ENCODE results near the gene ARPC2. TPM values are rescaled to one million over a fixed set of nuclear protein-coding genes. Genes with fewer than 3 reads are reported as not detected.

The ARPC2 gene
- total RNA-seq, 1 experiment from 2014 or later: 284 TPM

- peaks cover 52% of the 10 kb centered on the region for H3K4me1 Mint-ChIP-seq (ENCODE audit: insufficient read depth, unreplicated experiment)
- DNase-seq (ENCODE audit: unreplicated experiment): no peak
- POLR2A ChIA-PET: interaction anchor here (2.2 kb wide), 1 partner anchor 46 kb away, joined by 6 read pairs; the partner anchor contains the start of genes AAMP and PNKD
- peaks cover 82% of the 10 kb centered on the region for H3K36me3 Mint-ChIP-seq (ENCODE audit: insufficient read depth, unreplicated experiment)
- intact Hi-C loops (cut with micrococcal nuclease): no loop called here
- BruUV-seq (replicated peaks): no TSS peak
- H3K27ac Mint-ChIP-seq (ENCODE audit: low read depth, unreplicated experiment): no peak overlapping the region
- H3K27me3 Mint-ChIP-seq (ENCODE audit: insufficient read depth, unreplicated experiment): no peaks in the 10 kb centered on the region
- TF ChIP-seq CTCF (IDR thresholded peaks at IDR 0.05; ENCODE audit: unreplicated experiment): no peak
- H3K9me3 Mint-ChIP-seq (ENCODE audit: unreplicated experiment): no peaks in the 10 kb centered on the region
- H3K4me3 Mint-ChIP-seq (ENCODE audit: unreplicated experiment): no peak overlapping the region
- CTCF ChIA-PET: no interaction called here
Measured at GRCh38 chr2:218224186-218224585, 7.2 kb downstream of the ARPC2 start.

- peaks cover 82% of the 10 kb centered on the region for H3K36me3 Mint-ChIP-seq (ENCODE audit: insufficient read depth, unreplicated experiment)
Measured at GRCh38 chr2:218226903-218227302, 9.9 kb downstream of the ARPC2 start.

GRCh38 chr2:218228366-218229090 lies 11.5 kb downstream of the ARPC2 start:
- no peaks in the 10 kb centered on the region for H3K9me3 Mint-ChIP-seq (ENCODE audit: unreplicated experiment)
- CTCF ChIA-PET: interaction anchor here (0.9 to 2.5 kb wide), 7 partner anchors 8 to 443 kb away, joined by 3 to 15 read pairs (median 4); no protein-coding TSS in a partner anchor
- H3K36me3 Mint-ChIP-seq (ENCODE audit: insufficient read depth, unreplicated experiment): peaks cover 89% of the 10 kb centered on the region
- H3K4me3 Mint-ChIP-seq (ENCODE audit: unreplicated experiment): no peak overlapping the region
- intact Hi-C loops (cut with micrococcal nuclease): no loop called here
- H3K4me1 Mint-ChIP-seq (ENCODE audit: insufficient read depth, unreplicated experiment): peaks cover 33% of the 10 kb centered on the region
- H3K27me3 Mint-ChIP-seq (ENCODE audit: insufficient read depth, unreplicated experiment): no peaks in the 10 kb centered on the region
- peak; percentile 76 for DNase-seq (ENCODE audit: unreplicated experiment)
- BruUV-seq (replicated peaks): no TSS peak
- POLR2A ChIA-PET: interaction anchor here (0.7 to 7.8 kb wide), 7 partner anchors 10 to 197 kb away, joined by 3 to 171 read pairs (median 4); partner anchors contain the start of genes AAMP, ARPC2 and PNKD
- TF ChIP-seq CTCF (IDR thresholded peaks at IDR 0.05; ENCODE audit: unreplicated experiment): no peak
- peak overlapping the region; percentile 85 for H3K27ac Mint-ChIP-seq (ENCODE audit: low read depth, unreplicated experiment)

More at GRCh38 chr2:218226903-218227302, 9.9 kb downstream of the ARPC2 start:
- Mint-ChIP-seq H3K27ac (ENCODE audit: low read depth, unreplicated experiment) (no peak overlapping the region), H3K4me3 (ENCODE audit: unreplicated experiment) (no peak overlapping the region), H3K27me3 (ENCODE audit: insufficient read depth, unreplicated experiment) (no peaks in the 10 kb centered on the region), H3K4me1 (ENCODE audit: insufficient read depth, unreplicated experiment) (peaks cover 43% of the 10 kb centered on the region), H3K9me3 (ENCODE audit: unreplicated experiment) (no peaks in the 10 kb centered on the region)
- intact Hi-C loops (cut with micrococcal nuclease): no loop called here
- CTCF ChIA-PET: interaction anchor here (0.6 kb wide), 3 partner anchors 10 to 177 kb away, joined by 3 to 4 read pairs (median 4); partner anchors contain the start of gene ARPC2
- TF ChIP-seq CTCF (IDR thresholded peaks at IDR 0.05; ENCODE audit: unreplicated experiment): no peak
- DNase-seq (ENCODE audit: unreplicated experiment): no peak
- POLR2A ChIA-PET: interaction anchor here (0.9 to 7.8 kb wide), 3 partner anchors 8 to 59 kb away, joined by 3 to 171 read pairs (median 4); partner anchors contain the start of genes AAMP and ARPC2
- BruUV-seq (replicated peaks): no TSS peak

GRCh38 chr2:218229239-218229638 lies 12.2 kb downstream of the ARPC2 start:
- peaks cover 95% of the 10 kb centered on the region for H3K36me3 Mint-ChIP-seq (ENCODE audit: insufficient read depth, unreplicated experiment)
- H3K4me1 Mint-ChIP-seq (ENCODE audit: insufficient read depth, unreplicated experiment): peaks cover 26% of the 10 kb centered on the region
- BruUV-seq (replicated peaks): no TSS peak
- ChIA-PET CTCF (interaction anchor here (0.7 to 2.5 kb wide), 10 partner anchors 9 to 443 kb away, joined by 3 to 15 read pairs (median 4); partner anchors contain the start of genes AAMP and PNKD), POLR2A (interaction anchor here (0.6 to 7.8 kb wide), 14 partner anchors 9 to 1731 kb away, joined by 3 to 171 read pairs (median 4); partner anchors contain the start of genes AAMP, ARPC2 and PNKD)
- H3K27me3 Mint-ChIP-seq (ENCODE audit: insufficient read depth, unreplicated experiment): no peaks in the 10 kb centered on the region
- peak overlapping the region; percentile 85 for H3K27ac Mint-ChIP-seq (ENCODE audit: low read depth, unreplicated experiment)
- DNase-seq (ENCODE audit: unreplicated experiment): peak; percentile 72
- intact Hi-C loops (cut with micrococcal nuclease): no loop called here
- TF ChIP-seq CTCF (IDR thresholded peaks at IDR 0.05; ENCODE audit: unreplicated experiment): no peak
- no peaks in the 10 kb centered on the region for H3K9me3 Mint-ChIP-seq (ENCODE audit: unreplicated experiment)
- no peak overlapping the region for H3K4me3 Mint-ChIP-seq (ENCODE audit: unreplicated experiment)
